ENCODE measurements around the gene NLRP13. TPM values are rescaled to one million over a fixed set of nuclear protein-coding genes. Genes with fewer than 3 reads are reported as not detected.

Gene NLRP13
- total and polyA plus RNA-seq, 2 of the 8 experiments (the other 6 are each of a cell fraction or from before 2014, with no cell fraction given), result not detected

- Histone ChIP-seq H3K27ac (ENCODE audit: low read depth, low read length) (no peak overlapping the region), H4K8ac (ENCODE audit: extremely low read depth, insufficient read depth, low read length) (no peak overlapping the region), H4K20me1 (replicated peaks in 1 of 2; ENCODE audit: control insufficient read depth in 1 of 2, insufficient read depth in 2 of 2, low read length in 2 of 2) (no peaks in the 10 kb centered on the region), H3K9ac (replicated peaks in 1 of 4; ENCODE audit: extremely low read depth in 1 of 4, low read depth in 3 of 4, low read length in 3 of 4) (no peak overlapping the region), H3K9me3 (ENCODE audit: insufficient read depth in 2 of 2, low read depth in 1 of 2, low read length in 1 of 2) (peaks cover 73 to 80% of the 10 kb centered on the region in 2 experiments), H3K36me3 (ENCODE audit: control insufficient read depth in 2 of 4, insufficient read depth in 4 of 4, low read length in 3 of 4) (no peaks in the 10 kb centered on the region), H3K4ac (replicated peaks; ENCODE audit: insufficient read length, low read depth, low read length) (no peak overlapping the region), H2BK5ac (ENCODE audit: low read depth, low read length) (no peak overlapping the region), H2BK15ac (ENCODE audit: low read length) (no peak overlapping the region), H3K27me3 (replicated peaks in 1 of 4; ENCODE audit: control insufficient read depth in 3 of 4, extremely low read depth in 1 of 4, insufficient read depth in 3 of 4, low read length in 3 of 4) (no peaks in the 10 kb centered on the region), H3K23me2 (ENCODE audit: low read depth, low read length) (no peaks in the 10 kb centered on the region), H3K18ac (ENCODE audit: extremely low read depth, low read length) (no peak overlapping the region), H4K5ac (ENCODE audit: insufficient read length, low read depth, low read length) (no peak overlapping the region), H3K4me2 (ENCODE audit: insufficient read depth in 1 of 2, low read depth in 2 of 2, low read length in 2 of 2) (no peak overlapping the region), H2BK120ac (replicated peaks; ENCODE audit: low read depth, low read length) (no peak overlapping the region), H3K14ac (ENCODE audit: insufficient read length) (no peak overlapping the region), H3K23ac (ENCODE audit: insufficient read length) (no peak overlapping the region), H4K91ac (replicated peaks; ENCODE audit: insufficient read length, low read length) (no peak overlapping the region), H3K56ac (replicated peaks; ENCODE audit: insufficient read length, low read depth, low read length) (no peak overlapping the region), H3K4me1 (replicated peaks in 1 of 4; ENCODE audit: control insufficient read depth in 3 of 4, insufficient read depth in 4 of 4, low read length in 3 of 4) (no peaks in the 10 kb centered on the region), H2AK5ac (ENCODE audit: low read depth, low read length) (no peak overlapping the region), H2AFZ (ENCODE audit: low read length) (no peak overlapping the region), H3K4me3 (ENCODE audit: extremely low read depth in 1 of 4, insufficient read depth in 2 of 4, low read depth in 3 of 4, low read length in 4 of 4) (no peak overlapping the region), H2BK20ac (ENCODE audit: low read length) (no peak overlapping the region), H3K79me1 (ENCODE audit: low read depth, low read length) (no peaks in the 10 kb centered on the region), H2BK12ac (ENCODE audit: low read depth, low read length) (no peak overlapping the region), H3K79me2 (ENCODE audit: control insufficient read depth in 1 of 2, insufficient read depth in 2 of 2, low read length in 2 of 2) (no peaks in the 10 kb centered on the region)
- no peak for TF ChIP-seq MAFK (IDR thresholded peaks at IDR 0.05; ENCODE audit: low read depth, low read length)
- TF ChIP-seq CBX5 (IDR thresholded peaks at IDR 0.05; ENCODE audit: low read depth, low read length), result no peak
- TF ChIP-seq TCF12 (IDR thresholded peaks at IDR 0.05; ENCODE audit: low read depth, low read length), result no peak
- no peak for TF ChIP-seq KDM5A (IDR thresholded peaks at IDR 0.05; ENCODE audit: low read length)
- no peak for TF ChIP-seq ZNF274 (IDR thresholded peaks at IDR 0.05; ENCODE audit: borderline replicate concordance, extremely low read depth, low read length)
- TF ChIP-seq POU5F1 (IDR thresholded peaks at IDR 0.05; ENCODE audit: low read depth, low read length), result no peak
- no peak for TF ChIP-seq SAP30 (IDR thresholded peaks at IDR 0.05; ENCODE audit: insufficient read depth, insufficient replicate concordance, low read length)
- no peak for TF ChIP-seq BCL11A (IDR thresholded peaks at IDR 0.05; ENCODE audit: low read depth in 2 of 2, low read length in 2 of 2)
- TF ChIP-seq SIN3A (conservative IDR thresholded peaks at IDR 0.05 in 1 of 2, IDR thresholded peaks at IDR 0.05 in 1 of 2; ENCODE audit: low read depth in 1 of 2, low read length in 2 of 2), result no peak
- 86% methylated on average over 7 of the region's 7 CpGs; no CpG with 5 or more reads in 1 of the 2 experiments for WGBS, 2 experiments (ENCODE audit: extremely low coverage in 1 of 2, insufficient coverage in 1 of 2, insufficient read length in 1 of 2, insufficient replicate concordance in 2 of 2, low coverage in 1 of 2, low lambda C conversion rate in 2 of 2, missing lambda C conversion rate in 1 of 2)
- FAIRE-seq (no peak), DNase-seq (ENCODE audit: low read depth in 1 of 2, low spot score in 2 of 2) (no peak)
- CTCF ChIA-PET (ENCODE audit: partially characterized antibody), result no interaction called here
- POLR2A ChIA-PET (ENCODE audit: partially characterized antibody), result no interaction called here
These were observed 24.9 kb downstream of the NLRP13 start for GRCh38 chr19:55907286-55907685.

Measured in H1 (cell line).